Measurements from ENCODE around the gene SCN2B. TPM values are rescaled to one million over a fixed set of nuclear protein-coding genes. Genes with fewer than 3 reads are reported as not detected.

The SCN2B gene
- total RNA-seq, 1 donor from 2014 or later, result 0.12 TPM

- Mint-ChIP-seq H3K27ac (ENCODE audit: unreplicated experiment) (no peak overlapping the region), H3K4me1 (ENCODE audit: low read depth) (peaks cover 10% of the 10 kb centered on the region), H3K27me3 (ENCODE audit: low read depth) (peaks cover 20% of the 10 kb centered on the region), H3K36me3 (ENCODE audit: low read depth) (no peaks in the 10 kb centered on the region), H3K9me3 (ENCODE audit: low read depth) (no peaks in the 10 kb centered on the region), H3K4me3 (ENCODE audit: unreplicated experiment) (no peak overlapping the region)
- DNase-seq (ENCODE audit: low spot score), result no peak
- TF ChIP-seq CTCF (IDR thresholded peaks at IDR 0.05), result peak; percentile 13
Observed at GRCh38 chr11:118180300-118180703, 3.9 kb upstream of the SCN2B start.

- no peak for TF ChIP-seq CTCF (IDR thresholded peaks at IDR 0.05)
- no peak overlapping the region for H3K27ac Mint-ChIP-seq (ENCODE audit: unreplicated experiment)
- H3K27me3 Mint-ChIP-seq (ENCODE audit: low read depth), result peaks cover 37% of the 10 kb centered on the region
- H3K9me3 Mint-ChIP-seq (ENCODE audit: low read depth), result no peaks in the 10 kb centered on the region
- peaks cover 10% of the 10 kb centered on the region for H3K4me1 Mint-ChIP-seq (ENCODE audit: low read depth)
- no peaks in the 10 kb centered on the region for H3K36me3 Mint-ChIP-seq (ENCODE audit: low read depth)
- H3K4me3 Mint-ChIP-seq (ENCODE audit: unreplicated experiment), result no peak overlapping the region
- no peak for DNase-seq (ENCODE audit: low spot score)
Observed at GRCh38 chr11:118176778-118177134, 317 bp upstream of the SCN2B start.

- Mint-ChIP-seq H3K9me3 (ENCODE audit: low read depth) (no peaks in the 10 kb centered on the region), H3K36me3 (ENCODE audit: low read depth) (no peaks in the 10 kb centered on the region), H3K4me1 (ENCODE audit: low read depth) (peaks cover 6% of the 10 kb centered on the region), H3K4me3 (ENCODE audit: unreplicated experiment) (no peak overlapping the region), H3K27ac (ENCODE audit: unreplicated experiment) (no peak overlapping the region), H3K27me3 (ENCODE audit: low read depth) (peaks cover 43% of the 10 kb centered on the region)
- TF ChIP-seq CTCF (IDR thresholded peaks at IDR 0.05), result no peak
- no peak for DNase-seq (ENCODE audit: low spot score)
Observed at GRCh38 chr11:118175031-118175992, 1.1 kb downstream of the SCN2B start.

- Mint-ChIP-seq H3K4me3 (ENCODE audit: unreplicated experiment) (no peak overlapping the region), H3K4me1 (ENCODE audit: low read depth) (peaks cover 5% of the 10 kb centered on the region), H3K27ac (ENCODE audit: unreplicated experiment) (no peak overlapping the region), H3K27me3 (ENCODE audit: low read depth) (peaks cover 55% of the 10 kb centered on the region), H3K36me3 (ENCODE audit: low read depth) (no peaks in the 10 kb centered on the region), H3K9me3 (ENCODE audit: low read depth) (no peaks in the 10 kb centered on the region)
- no peak for TF ChIP-seq CTCF (IDR thresholded peaks at IDR 0.05)
- peak; percentile 63 for DNase-seq (ENCODE audit: low spot score)
Observed at GRCh38 chr11:118174006-118174567, 2.4 kb downstream of the SCN2B start.

- TF ChIP-seq CTCF (IDR thresholded peaks at IDR 0.05), result no peak
- Mint-ChIP-seq H3K27ac (ENCODE audit: unreplicated experiment) (no peak overlapping the region), H3K36me3 (ENCODE audit: low read depth) (no peaks in the 10 kb centered on the region), H3K4me1 (ENCODE audit: low read depth) (peaks cover 5% of the 10 kb centered on the region), H3K27me3 (ENCODE audit: low read depth) (peaks cover 72% of the 10 kb centered on the region), H3K4me3 (ENCODE audit: unreplicated experiment) (no peak overlapping the region), H3K9me3 (ENCODE audit: low read depth) (no peaks in the 10 kb centered on the region)
- DNase-seq (ENCODE audit: low spot score), result no peak
Observed at GRCh38 chr11:118172356-118172755, 4.1 kb downstream of the SCN2B start.

All from chondrocyte (in vitro differentiated cells).